IMR-90 (cell line): ENCODE data around the gene PILRA.
"Not testable (repeated sequence)": the region's sequence is repeated elsewhere in the genome, so short reads cannot be mapped to it uniquely, and the experiment has no call there.

Source experiments
- CEBPB ChIP-seq: IDR thresholded peaks from 2 replicates; pipeline ENCODE4 v1.6.1; 2012; ENCODE audit warnings: low read depth, low read length, improper control_type of control experiment
- CTCF ChIP-seq: conservative IDR thresholded peaks from 2 replicates; pipeline ENCODE4 v1.5.1; 2012; ENCODE audit warnings: mild to moderate bottlenecking, low read depth, low read length, improper control_type of control experiment
- MAZ ChIP-seq: IDR thresholded peaks from 2 replicates; pipeline ENCODE4 v1.6.1; 2012; ENCODE audit warnings: low read depth, mild to moderate bottlenecking, low read length, improper control_type of control experiment, moderate library complexity, borderline replicate concordance
- POLR2A ChIP-seq: IDR thresholded peaks from 2 replicates; pipeline ENCODE4 v1.6.1; 2012; ENCODE audit warnings: mild to moderate bottlenecking, low read depth, low read length

DNA sequence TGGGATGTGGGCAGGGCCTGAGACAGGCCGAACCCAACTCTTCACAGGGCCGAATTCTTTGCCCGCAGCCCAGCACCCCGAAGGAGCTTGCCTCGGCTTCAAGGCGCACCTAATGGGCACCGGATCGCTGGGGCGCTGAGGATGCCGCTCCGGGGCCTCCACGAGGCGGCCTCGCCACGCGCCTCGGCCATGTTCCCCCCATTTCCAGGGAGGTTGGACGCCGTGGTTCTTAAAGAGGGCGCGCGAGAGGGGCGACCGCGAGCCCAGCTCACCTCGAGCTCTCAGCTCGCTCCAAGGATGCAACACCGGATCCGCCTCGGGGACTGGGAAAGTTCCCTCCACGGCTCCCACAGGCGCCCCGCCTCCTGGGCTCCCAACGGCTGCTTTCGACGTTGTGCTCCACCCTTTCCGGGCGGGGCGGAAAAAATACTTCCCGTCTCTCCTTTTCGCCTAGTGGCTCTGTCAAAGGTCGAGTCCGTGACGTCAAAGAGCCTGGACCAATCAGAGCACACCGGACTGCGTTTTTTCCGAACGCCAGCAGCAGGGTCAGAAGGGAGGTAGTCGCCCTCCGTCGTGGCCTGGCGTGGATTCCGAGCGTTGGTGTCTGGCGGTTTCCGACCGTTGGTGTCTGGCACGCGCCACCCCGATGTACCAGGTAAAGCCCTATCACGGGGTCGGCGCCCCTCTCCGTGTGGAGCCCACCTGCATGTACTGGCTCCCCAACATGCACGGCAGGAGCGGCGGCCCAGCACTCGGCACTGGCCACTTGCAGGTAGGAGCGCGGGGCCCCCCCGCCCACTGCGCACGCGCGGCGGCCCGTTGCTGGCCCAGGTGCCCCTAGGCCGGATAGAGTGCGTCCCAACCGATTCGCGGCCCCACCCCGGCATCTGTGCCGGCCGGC is 37.5 kb upstream of the PILRA start:
- TF ChIP-seq CEBPB, CTCF: not testable (repeated sequence)
- peak; percentile 94 for TF ChIP-seq POLR2A
- TF ChIP-seq MAZ, result peak; percentile 37; the same call in 1 of the 2 replicates
